Parathyroid adenoma (tissue), 2 donors: Measurements from ENCODE around the gene PYHIN1.

Experiments
- H2AFZ ChIP-seq: fragments of 300-600 bp; sonication (generic); one replicate; pipeline ENCODE4 v1.7.0; 2017; ENCODE audit warnings: antibody characterized with exemption, mild to moderate bottlenecking
- H3K27ac ChIP-seq: fragments of 300-600 bp; sonication (generic); one replicate; pipeline ENCODE4 v1.7.0; 2017
- H3K27me3 ChIP-seq: fragments of 300-600 bp; sonication (generic); one replicate; pipeline ENCODE4 v1.7.0; 2017; ENCODE audit warnings: low read length; ENCODE audit not compliant: control insufficient read depth, insufficient read depth
- H3K36me3 ChIP-seq: fragments of 300-600 bp; sonication (generic); one replicate; pipeline ENCODE4 v1.7.0; 2017; ENCODE audit warnings: low read length; ENCODE audit not compliant: control insufficient read depth, insufficient read depth
- H3K4me1 ChIP-seq: fragments of 300-600 bp; sonication (generic); one replicate; pipeline ENCODE4 v1.7.0; 2017; ENCODE audit warnings: control low read depth
- H3K4me2 ChIP-seq: fragments of 300-600 bp; sonication (generic); one replicate; pipeline ENCODE4 v1.7.0; 2017; ENCODE audit warnings: low read length
- H3K4me3 ChIP-seq: fragments of 300-600 bp; sonication (generic); one replicate; pipeline ENCODE4 v1.7.0; 2017; ENCODE audit warnings: low read depth, low read length
- H3K79me2 ChIP-seq: fragments of 300-600 bp; sonication (generic); one replicate; pipeline ENCODE4 v1.7.0; 2017; ENCODE audit warnings: control low read depth
- H3K9ac ChIP-seq: fragments of 300-600 bp; sonication (generic); one replicate; pipeline ENCODE4 v1.7.0; 2017; ENCODE audit warnings: mild to moderate bottlenecking
- H3K9me3 ChIP-seq: fragments of 300-600 bp; sonication (generic); one replicate; pipeline ENCODE4 v1.7.0; 2017; ENCODE audit warnings: low read length; ENCODE audit not compliant: control insufficient read depth
- TF ChIP-seq, protein P1 (sequence below): fragments of 300-600 bp; sonication (generic); IDR thresholded peaks from one replicate; pipeline ENCODE4 v1.7.0; 2017; ENCODE audit warnings: antibody characterized with exemption, mild to moderate bottlenecking
- donor health status: primary hyperparathyroidism.

Gene PYHIN1

DNA sequence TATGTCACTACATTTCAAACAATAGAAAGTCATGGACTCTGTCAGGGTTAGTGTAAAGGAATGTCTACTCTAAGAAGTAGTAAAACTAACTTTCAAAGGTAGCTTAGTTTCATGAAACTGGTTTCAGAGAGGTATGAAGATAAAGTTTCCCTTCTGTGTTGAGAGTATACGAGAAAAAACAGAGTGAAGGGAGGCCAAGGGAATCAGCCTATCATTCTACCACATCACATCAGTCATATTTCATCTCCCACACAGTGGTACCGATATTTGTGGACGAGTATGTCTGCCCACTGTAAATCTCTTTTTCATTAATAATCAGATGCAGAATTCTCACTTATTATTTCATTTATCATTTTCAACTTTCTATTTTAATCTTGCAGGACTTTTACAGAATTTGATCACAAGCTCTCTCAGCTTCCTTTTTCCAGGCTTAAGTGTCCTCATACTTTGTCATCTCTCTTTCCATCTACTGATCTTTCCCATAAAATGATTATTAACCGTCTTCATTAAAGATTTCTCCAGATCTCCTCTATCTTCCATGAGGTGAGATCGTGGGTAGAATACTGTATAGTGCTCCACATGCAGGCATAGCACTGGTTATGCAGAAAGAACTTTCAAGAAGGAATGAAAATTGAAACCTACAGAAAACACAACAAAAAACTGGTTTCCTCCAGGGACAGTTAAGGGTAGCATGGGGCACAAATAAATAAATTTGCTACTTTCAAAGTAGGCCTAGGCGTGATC is 66.9 kb downstream of the PYHIN1 start:
- H3K79me2 ChIP-seq = no peaks in the 10 kb centered on the region
- no peaks in the 10 kb centered on the region for H3K9me3 ChIP-seq
- H3K27me3 ChIP-seq = no peaks in the 10 kb centered on the region
- TF ChIP-seq, protein P1, sequence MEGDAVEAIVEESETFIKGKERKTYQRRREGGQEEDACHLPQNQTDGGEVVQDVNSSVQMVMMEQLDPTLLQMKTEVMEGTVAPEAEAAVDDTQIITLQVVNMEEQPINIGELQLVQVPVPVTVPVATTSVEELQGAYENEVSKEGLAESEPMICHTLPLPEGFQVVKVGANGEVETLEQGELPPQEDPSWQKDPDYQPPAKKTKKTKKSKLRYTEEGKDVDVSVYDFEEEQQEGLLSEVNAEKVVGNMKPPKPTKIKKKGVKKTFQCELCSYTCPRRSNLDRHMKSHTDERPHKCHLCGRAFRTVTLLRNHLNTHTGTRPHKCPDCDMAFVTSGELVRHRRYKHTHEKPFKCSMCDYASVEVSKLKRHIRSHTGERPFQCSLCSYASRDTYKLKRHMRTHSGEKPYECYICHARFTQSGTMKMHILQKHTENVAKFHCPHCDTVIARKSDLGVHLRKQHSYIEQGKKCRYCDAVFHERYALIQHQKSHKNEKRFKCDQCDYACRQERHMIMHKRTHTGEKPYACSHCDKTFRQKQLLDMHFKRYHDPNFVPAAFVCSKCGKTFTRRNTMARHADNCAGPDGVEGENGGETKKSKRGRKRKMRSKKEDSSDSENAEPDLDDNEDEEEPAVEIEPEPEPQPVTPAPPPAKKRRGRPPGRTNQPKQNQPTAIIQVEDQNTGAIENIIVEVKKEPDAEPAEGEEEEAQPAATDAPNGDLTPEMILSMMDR = no peak
- H3K4me2 ChIP-seq = peak overlapping the region; percentile 72
- H3K4me1 ChIP-seq = peaks cover 2% of the 10 kb centered on the region
- H2AFZ ChIP-seq = peak overlapping the region; percentile 66
- H3K27ac ChIP-seq = no peak overlapping the region
- H3K4me3 ChIP-seq = peak overlapping the region; percentile 48
- H3K36me3 ChIP-seq = no peaks in the 10 kb centered on the region
- H3K9ac ChIP-seq = no peak overlapping the region

DNA sequence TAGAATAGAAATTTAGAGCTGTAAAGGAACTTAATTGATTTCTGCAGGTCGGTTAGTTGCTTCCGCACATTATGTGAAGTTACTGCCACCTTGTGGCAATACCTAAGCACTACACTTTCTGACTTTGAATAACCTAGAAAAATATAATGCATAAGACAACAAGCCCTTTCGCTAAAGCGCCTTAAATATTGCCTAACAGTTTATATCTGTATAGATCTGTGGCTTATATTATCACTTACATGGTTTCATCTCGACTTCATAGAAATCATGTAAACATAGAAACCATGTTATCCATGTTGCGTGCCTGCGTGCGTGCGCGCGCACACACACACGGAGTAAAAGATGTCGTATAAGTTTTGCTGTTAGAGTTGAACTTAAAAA is 67.4 kb downstream of the PYHIN1 start:
- TF ChIP-seq, protein P1 = peak; percentile 61
- no peak overlapping the region for H3K9ac ChIP-seq
- peak overlapping the region; percentile 72 for H3K4me2 ChIP-seq

DNA sequence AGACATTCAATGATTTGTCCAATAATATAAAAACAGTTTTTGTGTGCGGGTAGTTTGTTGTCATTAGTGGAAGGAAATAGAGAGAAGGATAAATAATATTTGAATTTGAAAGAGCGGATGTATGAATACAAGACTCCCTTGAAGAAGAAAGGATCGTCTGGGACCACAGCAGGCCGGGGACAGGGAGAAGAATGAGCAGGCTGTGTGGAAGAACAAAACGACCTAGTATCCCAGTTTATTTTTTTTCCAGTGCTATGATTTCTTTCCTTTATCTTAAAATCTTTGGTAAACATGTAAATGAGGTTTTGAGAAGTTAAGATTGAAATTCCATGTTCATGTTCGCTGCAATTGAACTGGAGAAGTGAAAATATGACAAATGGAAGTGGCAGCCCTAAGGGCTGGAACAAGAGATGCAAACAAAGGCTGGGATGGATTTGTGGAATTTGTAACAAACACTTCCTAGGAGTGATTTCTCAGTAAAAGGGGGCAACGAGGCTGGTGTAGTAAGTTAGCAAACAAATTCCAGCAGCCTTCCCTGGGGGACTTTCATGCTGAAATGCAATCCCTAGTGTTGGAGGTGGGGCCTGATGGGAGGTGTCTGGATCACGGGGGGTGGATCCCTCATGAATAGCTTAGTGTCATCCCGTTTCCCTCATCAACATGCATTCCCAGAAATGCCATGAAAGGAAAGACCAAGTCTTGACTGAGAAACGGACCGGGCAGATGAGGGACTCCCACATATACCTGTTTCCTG is 68.1 kb downstream of the PYHIN1 start:
- Histone ChIP-seq H3K9me3 (no peaks in the 10 kb centered on the region), H3K4me2 (peak overlapping the region; percentile 28), H3K27ac (peak overlapping the region; percentile 87), H2AFZ (peak overlapping the region; percentile 66), H3K27me3 (no peaks in the 10 kb centered on the region), H3K9ac (no peak overlapping the region), H3K4me1 (peaks cover 2% of the 10 kb centered on the region), H3K4me3 (peak overlapping the region; percentile 48), H3K79me2 (no peaks in the 10 kb centered on the region), H3K36me3 (no peaks in the 10 kb centered on the region)
- TF ChIP-seq, protein P1 = no peak

More for the DNA sequence above, 67.4 kb downstream of the PYHIN1 start:
- Histone ChIP-seq H3K79me2 (no peaks in the 10 kb centered on the region), H3K27ac (peak overlapping the region; percentile 58), H3K36me3 (no peaks in the 10 kb centered on the region), H3K9me3 (no peaks in the 10 kb centered on the region), H3K4me3 (peak overlapping the region; percentile 48), H2AFZ (peak overlapping the region; percentile 66), H3K4me1 (peaks cover 2% of the 10 kb centered on the region), H3K27me3 (no peaks in the 10 kb centered on the region)

DNA sequence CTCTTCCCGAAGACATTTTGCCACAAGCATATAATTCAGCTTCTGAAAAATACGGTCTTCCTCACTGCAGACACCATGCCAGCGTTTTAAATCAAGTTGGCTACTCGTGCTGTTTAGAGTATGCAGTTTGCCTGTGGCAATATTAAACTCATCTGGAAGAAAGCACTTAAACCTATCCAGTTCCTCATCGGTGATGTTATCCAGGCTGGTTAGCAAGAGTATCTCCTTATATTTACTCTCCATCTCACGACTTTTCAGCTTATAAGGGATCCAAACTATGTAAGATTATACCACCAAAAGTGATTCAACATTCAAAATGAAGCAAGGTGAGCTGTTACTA is 68.7 kb downstream of the PYHIN1 start:
- Histone ChIP-seq H3K9me3 (no peaks in the 10 kb centered on the region), H3K9ac (no peak overlapping the region), H3K27me3 (no peaks in the 10 kb centered on the region), H2AFZ (peak overlapping the region; percentile 23), H3K4me3 (peak overlapping the region; percentile 24), H3K79me2 (no peaks in the 10 kb centered on the region), H3K4me2 (peak overlapping the region; percentile 28), H3K36me3 (no peaks in the 10 kb centered on the region), H3K27ac (peak overlapping the region; percentile 87), H3K4me1 (peaks cover 2% of the 10 kb centered on the region)
- TF ChIP-seq, protein P1 = no peak
